Motor neuron (in vitro differentiated cells): ENCODE measurements around the gene NIPAL4. TPM values are rescaled to one million over a fixed set of nuclear protein-coding genes. Genes with fewer than 3 reads are reported as not detected.

ENCODE experiments used
- total RNA-seq, 8 experiments: library from RNA; unstranded; fragments of 300-600 nt; gene quantifications; 2 replicates each; pipeline versions ENCODE4 v1.2.3 to v1.2.4, GENCODE V29; 2022

NIPAL4 gene
- total RNA-seq, 8 experiments from 2014 or later: 0.16 to 5.9 (median 0.62) TPM

Other genes with a start within 250 kb of the NIPAL4 start
- 100 to 1,000 TPM in 2 of 8 experiments, 10 to 100 TPM in 5, 1 to 10 TPM in 1; 8.0 to 116 (median 88.5) TPM for gene CYFIP2, start 194.1 kb upstream of the NIPAL4 start, total RNA-seq
- gene ADAM19, start 115.6 kb downstream of the NIPAL4 start, total RNA-seq: 10 to 100 TPM in 7 of 8 experiments, 1 to 10 TPM in 1; 7.8 to 38.9 (median 17.7) TPM
- under 1 TPM in 6 of 8 experiments, not detected in 2; 0.09 to 0.33 (median 0.21) TPM for gene SOX30, start 192.2 kb downstream of the NIPAL4 start, total RNA-seq
- gene C5orf52, start 211.3 kb downstream of the NIPAL4 start, total RNA-seq: 1 to 10 TPM in 1 of 8 experiments, under 1 TPM in 1, not detected in 6; 0.56 to 1.2 TPM